ENCODE measurements around the gene HOXB7.

HOXB7 gene

DNA sequence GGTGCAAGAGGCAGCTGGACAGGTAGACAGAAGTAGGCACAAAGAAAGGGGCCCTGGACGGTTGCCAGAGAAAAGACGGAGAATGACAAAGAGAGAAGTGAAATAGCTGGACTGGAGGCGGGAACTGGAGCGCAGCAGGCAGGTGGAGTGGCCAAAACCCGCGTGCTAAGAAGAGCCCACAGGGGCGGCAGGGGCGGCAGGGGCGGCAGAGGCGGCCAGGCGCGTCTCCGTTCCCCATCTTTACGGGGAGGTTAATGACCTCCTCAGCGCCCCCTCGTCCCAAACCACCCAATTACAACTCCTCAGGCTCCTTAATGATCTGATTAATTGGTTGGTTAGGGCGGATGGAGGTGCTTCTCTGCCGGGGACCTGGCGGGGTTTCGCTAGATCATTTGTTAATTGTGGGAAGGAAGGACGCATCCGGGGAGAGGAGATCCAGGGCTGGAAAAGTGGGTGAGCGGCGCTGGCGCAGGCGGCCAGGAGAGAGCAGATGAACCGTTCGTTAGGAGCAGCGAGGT, 30.8 kb upstream of the HOXB7 start:
- peaks cover 7% of the 10 kb centered on the region for H3K4me1 Mint-ChIP-seq (ENCODE audit: low read depth)
- H3K27me3 Mint-ChIP-seq (ENCODE audit: low read depth): peaks cover 96% of the 10 kb centered on the region
- H3K36me3 Mint-ChIP-seq (ENCODE audit: low read depth): no peaks in the 10 kb centered on the region
- H3K27ac Mint-ChIP-seq: peak overlapping the region; percentile 16
- H3K4me3 Mint-ChIP-seq: no peak overlapping the region
- no peaks in the 10 kb centered on the region for H3K9me3 Mint-ChIP-seq
- no peak for DNase-seq (ENCODE audit: low spot score)

DNA sequence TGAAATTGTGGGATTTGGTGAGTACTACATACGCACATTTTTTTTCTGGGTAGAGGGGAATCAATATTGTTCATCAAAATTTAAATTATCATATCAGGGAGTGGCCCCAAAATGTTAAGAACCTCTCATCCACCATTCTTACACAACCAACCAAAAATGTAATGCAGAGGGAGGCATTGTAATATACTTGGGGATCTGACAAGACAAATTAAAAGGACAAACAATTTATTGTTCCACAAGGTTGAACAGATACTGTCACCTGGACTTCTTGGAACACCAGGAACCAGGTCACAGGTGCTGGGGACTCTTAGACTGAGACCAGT, 30.0 kb upstream of the HOXB7 start:
- no peak for DNase-seq (ENCODE audit: low spot score)
- peaks cover 98% of the 10 kb centered on the region for H3K27me3 Mint-ChIP-seq (ENCODE audit: low read depth)

DNA sequence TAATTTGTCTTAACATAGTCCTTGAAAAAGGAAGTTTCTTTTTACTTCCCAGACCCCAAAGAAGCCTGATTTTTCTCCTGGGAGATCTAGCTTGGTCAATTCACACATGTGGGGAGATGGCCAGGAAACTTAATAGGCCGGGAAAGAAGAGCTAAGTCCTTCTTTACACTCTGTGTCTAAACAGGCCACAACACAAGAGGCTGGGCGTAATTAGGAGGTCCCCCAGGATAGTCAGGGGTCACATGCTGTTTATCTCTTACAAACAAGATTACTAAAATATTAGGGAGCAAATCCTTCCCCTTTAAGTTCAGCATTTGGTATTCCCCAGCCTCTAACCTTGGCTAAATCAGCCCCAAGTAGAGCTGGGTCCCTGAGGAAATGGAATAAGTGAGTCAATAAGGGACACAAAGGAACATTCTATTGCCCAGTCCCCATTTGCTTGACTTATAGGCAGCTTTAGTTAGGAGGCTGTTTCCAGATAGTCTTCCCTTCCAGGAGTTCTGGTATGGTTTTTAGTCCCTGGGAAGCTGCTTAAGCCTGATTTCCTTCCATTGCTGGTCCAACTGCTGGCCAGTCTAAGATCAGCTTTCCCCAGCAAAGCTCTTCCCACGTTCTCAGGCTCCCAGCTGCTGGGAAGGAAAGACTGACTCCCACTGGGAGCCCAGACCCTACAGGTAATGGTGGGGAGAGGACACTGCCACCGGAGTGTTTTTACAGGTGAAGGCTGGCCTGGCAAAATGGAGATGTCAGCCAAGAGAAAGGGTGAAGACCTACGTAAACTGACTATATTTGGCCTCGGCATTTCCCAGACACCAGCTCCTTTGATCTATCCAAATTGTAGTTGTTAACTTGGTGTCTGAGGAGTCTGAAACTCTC, 29.4 kb upstream of the HOXB7 start:
- no peak for DNase-seq (ENCODE audit: low spot score)
- Mint-ChIP-seq H3K9me3 (no peaks in the 10 kb centered on the region), H3K36me3 (ENCODE audit: low read depth) (no peaks in the 10 kb centered on the region), H3K4me3 (no peak overlapping the region), H3K27ac (no peak overlapping the region), H3K4me1 (ENCODE audit: low read depth) (peaks cover 7% of the 10 kb centered on the region), H3K27me3 (ENCODE audit: low read depth) (peaks cover 98% of the 10 kb centered on the region)

More for the DNA sequence above, 30.0 kb upstream of the HOXB7 start:
- Mint-ChIP-seq H3K4me1 (ENCODE audit: low read depth) (peaks cover 7% of the 10 kb centered on the region), H3K27ac (no peak overlapping the region), H3K9me3 (no peaks in the 10 kb centered on the region), H3K4me3 (no peak overlapping the region), H3K36me3 (ENCODE audit: low read depth) (no peaks in the 10 kb centered on the region)

DNA sequence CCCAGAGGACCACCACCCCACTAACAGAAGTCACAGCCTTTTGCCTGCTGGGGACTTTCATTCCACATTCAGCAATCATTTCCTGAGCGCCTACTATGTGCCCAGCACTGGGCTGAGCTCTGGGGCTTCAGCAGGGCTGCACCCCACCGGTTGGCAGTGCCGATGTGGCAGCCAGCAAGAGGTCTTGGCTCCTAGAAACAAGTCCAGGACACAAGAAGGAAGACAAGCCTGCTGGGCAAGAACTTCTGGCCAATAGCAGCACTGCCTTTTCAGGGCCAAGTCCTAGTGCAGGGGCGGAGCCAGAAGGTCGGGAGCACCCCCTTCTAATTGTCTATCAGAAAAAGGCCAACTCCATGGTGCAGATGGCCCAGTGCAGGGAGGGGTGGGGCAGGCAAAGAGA, 28.3 kb upstream of the HOXB7 start:
- no peak overlapping the region for H3K27ac Mint-ChIP-seq
- no peaks in the 10 kb centered on the region for H3K36me3 Mint-ChIP-seq (ENCODE audit: low read depth)
- no peak for DNase-seq (ENCODE audit: low spot score)
- peaks cover 7% of the 10 kb centered on the region for H3K4me1 Mint-ChIP-seq (ENCODE audit: low read depth)
- H3K27me3 Mint-ChIP-seq (ENCODE audit: low read depth): peaks cover 98% of the 10 kb centered on the region
- H3K4me3 Mint-ChIP-seq: no peak overlapping the region
- no peaks in the 10 kb centered on the region for H3K9me3 Mint-ChIP-seq

DNA sequence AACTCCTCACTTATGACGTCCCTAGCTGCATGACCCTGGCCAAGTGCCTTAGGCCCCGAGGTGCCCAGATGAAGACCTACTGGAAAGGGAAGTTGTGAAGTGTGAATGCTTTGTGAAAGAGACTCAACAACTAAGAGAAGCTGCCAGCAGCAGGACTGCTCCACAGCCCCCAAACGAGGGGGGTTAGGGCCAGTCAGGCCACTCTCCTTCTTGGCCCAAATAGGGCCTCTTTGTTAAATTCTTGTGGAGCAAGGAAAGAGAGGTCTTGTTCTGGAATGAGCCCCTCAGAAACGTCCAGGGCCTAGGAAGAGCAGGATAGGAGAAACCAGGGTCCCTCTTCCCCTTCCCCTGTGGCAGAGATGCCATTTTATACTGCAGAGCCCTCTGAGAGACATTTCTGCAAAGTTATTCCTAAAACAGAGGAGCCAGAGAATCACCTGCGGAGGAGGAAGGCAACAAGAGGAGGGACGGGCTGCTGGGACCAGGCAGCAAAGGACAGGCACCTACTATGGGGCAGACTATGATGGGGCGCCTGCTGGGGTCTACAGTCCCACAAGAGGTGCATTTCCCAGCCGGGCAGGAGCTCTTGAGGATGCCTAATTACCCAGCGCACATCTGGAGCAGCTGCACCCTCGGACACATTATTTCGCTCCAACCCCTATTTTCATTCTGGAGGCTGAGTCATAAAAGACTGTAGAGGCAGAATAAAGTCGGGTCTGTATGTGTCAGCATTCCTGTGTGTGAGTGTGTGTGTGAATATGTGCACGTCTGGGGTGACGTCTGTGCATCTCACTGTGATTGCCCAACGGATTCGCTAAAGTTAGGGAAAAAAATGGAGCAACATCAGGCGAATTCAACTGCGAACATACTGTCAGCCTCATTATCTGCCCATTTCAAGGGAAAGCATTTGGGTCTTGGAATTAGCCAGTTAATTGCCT, 26.8 kb upstream of the HOXB7 start:
- H3K4me3 Mint-ChIP-seq: no peak overlapping the region
- H3K27ac Mint-ChIP-seq: no peak overlapping the region
- no peaks in the 10 kb centered on the region for H3K9me3 Mint-ChIP-seq
- peaks cover 96% of the 10 kb centered on the region for H3K27me3 Mint-ChIP-seq (ENCODE audit: low read depth)
- no peaks in the 10 kb centered on the region for H3K36me3 Mint-ChIP-seq (ENCODE audit: low read depth)
- H3K4me1 Mint-ChIP-seq (ENCODE audit: low read depth): peaks cover 7% of the 10 kb centered on the region
- no peak for DNase-seq (ENCODE audit: low spot score)

DNA sequence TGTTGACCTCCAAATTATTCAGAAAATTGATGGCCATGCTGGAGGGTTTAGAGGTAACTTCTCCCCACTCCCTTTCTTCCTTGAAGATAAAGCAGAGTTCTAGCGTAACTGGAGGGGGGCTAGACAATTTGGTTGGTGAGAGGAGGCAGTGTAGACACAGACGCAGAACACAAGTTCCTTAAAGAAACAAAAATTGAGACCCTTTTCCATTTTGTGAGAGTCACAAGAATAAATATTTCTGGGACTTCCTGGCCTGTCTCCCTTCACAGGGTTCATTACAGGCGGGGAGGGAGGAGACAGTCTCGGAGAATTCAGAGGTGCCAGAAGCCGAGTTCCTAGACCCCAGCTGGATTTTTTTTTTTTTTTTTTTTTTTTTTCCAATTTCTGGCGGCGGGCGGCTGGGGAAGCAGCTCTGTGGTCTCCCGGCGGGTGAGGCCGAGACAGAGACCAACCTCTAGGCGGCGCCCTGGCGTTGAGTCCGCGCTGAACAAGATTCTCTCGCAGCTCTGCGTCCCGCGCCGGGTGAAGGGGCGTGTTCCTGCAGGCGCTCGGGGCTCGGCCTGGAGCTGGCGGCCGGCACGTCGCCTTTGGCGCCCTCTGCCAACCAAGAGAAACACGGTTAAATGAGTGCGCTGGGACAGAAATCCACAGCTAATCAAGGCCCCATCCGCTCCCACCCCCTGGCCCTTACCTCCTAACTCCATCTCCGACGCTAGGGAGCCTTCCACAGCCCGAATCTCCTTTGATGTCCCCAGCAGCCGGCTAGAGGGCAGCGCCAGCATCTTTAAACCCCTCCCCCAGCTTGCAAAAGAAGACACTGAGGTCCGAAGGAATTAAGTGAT, 25.6 kb upstream of the HOXB7 start:
- Mint-ChIP-seq H3K9me3 (no peaks in the 10 kb centered on the region), H3K27ac (no peak overlapping the region), H3K36me3 (ENCODE audit: low read depth) (no peaks in the 10 kb centered on the region), H3K4me3 (no peak overlapping the region), H3K27me3 (ENCODE audit: low read depth) (peaks cover 96% of the 10 kb centered on the region), H3K4me1 (ENCODE audit: low read depth) (peaks cover 4% of the 10 kb centered on the region)
- DNase-seq (ENCODE audit: low spot score): peak; percentile 67

DNA sequence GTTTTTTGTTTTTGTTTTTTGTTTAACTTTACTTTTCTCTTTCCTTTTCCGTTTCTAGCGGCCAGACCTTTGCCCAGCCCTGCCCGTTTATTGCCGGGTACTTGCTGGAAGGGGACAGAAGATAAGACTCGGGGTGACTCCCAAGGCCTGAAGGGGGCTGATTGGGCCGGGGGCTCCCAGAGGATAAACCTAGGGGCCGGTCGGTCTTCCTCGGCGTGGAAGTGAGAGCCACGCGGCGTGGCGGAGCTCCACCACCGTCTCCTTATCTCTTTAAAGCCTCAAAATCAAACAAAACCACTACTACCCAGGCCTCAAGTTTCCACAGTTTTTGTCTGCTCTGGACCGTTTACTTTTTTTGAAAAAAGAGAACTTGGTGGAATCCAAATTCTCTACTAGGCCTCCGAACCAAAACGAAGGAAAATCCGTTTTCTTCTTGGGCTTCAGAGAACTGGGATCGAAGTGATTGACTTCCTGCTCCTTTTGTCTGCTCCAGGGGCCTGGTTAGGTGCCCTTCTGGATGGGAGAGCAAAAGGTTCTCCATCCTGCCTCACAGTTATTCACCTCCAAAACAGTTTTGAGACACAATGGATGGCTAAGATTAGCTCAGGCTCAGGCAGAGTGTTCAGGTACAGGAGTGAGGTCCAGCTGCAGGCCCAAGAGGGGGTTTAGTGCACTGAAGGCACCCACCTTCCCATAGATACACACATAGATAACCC, 23.8 kb upstream of the HOXB7 start:
- H3K27ac Mint-ChIP-seq: no peak overlapping the region
- no peaks in the 10 kb centered on the region for H3K9me3 Mint-ChIP-seq
- no peak for DNase-seq (ENCODE audit: low spot score)
- no peaks in the 10 kb centered on the region for H3K36me3 Mint-ChIP-seq (ENCODE audit: low read depth)
- peaks cover 95% of the 10 kb centered on the region for H3K27me3 Mint-ChIP-seq (ENCODE audit: low read depth)
- H3K4me1 Mint-ChIP-seq (ENCODE audit: low read depth): peaks cover 3% of the 10 kb centered on the region
- peak overlapping the region; percentile 24 for H3K4me3 Mint-ChIP-seq

DNA sequence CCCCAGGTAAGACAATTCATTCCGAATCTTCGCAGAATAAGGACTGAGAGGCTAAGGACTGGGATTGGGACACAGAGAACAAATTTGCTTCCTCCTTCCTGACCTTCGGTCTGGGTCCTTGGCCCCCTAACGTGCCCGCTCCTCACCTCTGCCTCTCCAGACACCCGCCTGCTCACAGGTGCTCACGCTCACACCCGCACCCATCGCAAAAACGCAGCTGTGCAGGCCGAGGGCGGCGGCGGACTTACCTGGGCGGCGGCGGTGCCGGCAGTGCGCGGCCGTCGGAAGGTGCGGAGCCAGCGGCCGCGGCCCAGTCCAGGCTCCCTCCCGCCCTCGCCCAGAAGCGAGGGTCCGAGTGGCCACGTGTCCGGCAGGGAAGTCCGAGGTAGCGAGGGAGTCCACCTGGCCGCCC, 22.5 kb upstream of the HOXB7 start:
- H3K36me3 Mint-ChIP-seq (ENCODE audit: low read depth): no peaks in the 10 kb centered on the region
- no peak for DNase-seq (ENCODE audit: low spot score)
- H3K27ac Mint-ChIP-seq: no peak overlapping the region
- peaks cover 3% of the 10 kb centered on the region for H3K4me1 Mint-ChIP-seq (ENCODE audit: low read depth)
- H3K27me3 Mint-ChIP-seq (ENCODE audit: low read depth): peaks cover 97% of the 10 kb centered on the region
- no peaks in the 10 kb centered on the region for H3K9me3 Mint-ChIP-seq
- no peak overlapping the region for H3K4me3 Mint-ChIP-seq

DNA sequence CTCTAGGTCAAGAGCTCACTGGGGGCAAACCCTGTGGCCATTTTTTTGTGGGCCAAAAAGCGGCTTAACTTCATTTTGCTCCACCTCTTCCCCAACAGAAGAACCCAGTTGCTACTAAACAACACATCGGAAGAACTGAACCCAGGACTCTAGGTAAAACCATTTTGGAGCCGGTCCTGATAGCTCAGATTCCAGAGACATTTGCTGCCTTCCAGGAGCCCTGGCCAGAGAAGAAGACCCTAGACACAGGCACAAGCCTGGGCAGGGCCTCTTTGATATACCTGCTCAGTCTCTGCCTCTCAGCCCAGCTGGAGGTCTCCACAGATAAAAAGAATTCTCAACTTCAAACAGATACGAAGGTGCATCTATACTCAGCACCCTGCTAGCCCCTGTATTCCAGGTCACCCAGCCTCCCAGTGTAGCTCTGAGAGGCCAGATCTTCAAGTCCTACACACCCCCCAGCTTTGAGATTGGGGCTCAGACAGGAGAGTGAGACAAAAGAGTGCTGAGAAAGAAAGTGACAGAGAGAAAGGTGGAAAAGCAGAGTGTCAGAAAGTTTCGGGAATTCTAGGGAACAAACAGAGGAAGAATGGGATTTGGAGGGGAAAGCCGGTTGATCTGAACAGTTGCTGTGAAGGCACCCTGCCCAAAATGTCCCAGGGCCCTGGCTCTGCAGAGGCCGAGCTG, 21.9 kb upstream of the HOXB7 start:
- H3K27me3 Mint-ChIP-seq (ENCODE audit: low read depth): peaks cover 97% of the 10 kb centered on the region
- H3K4me3 Mint-ChIP-seq: peak overlapping the region; percentile 27
- peaks cover 3% of the 10 kb centered on the region for H3K4me1 Mint-ChIP-seq (ENCODE audit: low read depth)
- no peaks in the 10 kb centered on the region for H3K9me3 Mint-ChIP-seq
- H3K36me3 Mint-ChIP-seq (ENCODE audit: low read depth): no peaks in the 10 kb centered on the region
- peak overlapping the region; percentile 32 for H3K27ac Mint-ChIP-seq
- no peak for DNase-seq (ENCODE audit: low spot score)

DNA sequence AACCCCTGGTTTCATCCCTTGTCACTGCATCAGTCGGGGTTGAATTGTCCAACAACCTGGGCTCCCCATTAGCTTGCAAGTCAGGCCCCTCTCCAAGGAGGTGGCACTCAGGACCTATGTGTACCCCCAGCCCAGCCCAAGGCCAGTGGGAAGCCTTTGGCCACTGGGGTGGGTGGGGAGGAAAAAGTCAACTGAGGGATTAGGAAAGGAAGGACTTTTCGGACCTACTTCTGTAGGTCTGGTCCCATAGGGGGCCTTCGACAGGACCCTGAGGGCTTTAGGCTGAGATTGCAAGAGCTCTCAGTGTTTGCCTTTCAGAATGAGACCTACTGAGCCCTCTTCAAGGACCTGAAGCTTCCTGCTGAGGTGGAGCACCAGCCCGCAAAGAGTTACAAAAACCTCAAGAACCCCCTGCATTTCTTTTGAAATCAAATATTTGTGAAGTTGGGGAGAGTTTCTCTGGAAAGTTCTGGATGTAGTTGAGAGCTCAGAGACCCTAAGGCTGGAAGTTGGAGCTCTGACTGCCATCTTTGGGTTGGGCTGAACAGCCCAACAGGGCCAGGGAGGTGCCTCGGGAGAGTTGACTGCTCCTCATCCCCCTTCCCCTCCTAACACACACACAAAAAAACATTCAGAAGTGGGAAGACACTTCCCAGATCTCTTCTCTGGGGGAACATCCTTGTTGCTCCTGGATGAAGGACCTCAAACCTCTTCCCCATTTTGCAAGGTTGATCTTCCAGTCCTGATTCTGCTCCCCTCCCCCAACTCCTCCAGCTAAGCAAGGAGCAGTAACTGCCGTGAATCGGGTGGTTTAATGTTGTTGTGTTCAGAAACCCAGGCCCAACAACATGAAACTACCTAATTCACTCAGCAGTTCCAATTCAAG, 21.1 kb upstream of the HOXB7 start:
- peaks cover 97% of the 10 kb centered on the region for H3K27me3 Mint-ChIP-seq (ENCODE audit: low read depth)
- H3K27ac Mint-ChIP-seq: no peak overlapping the region
- no peak overlapping the region for H3K4me3 Mint-ChIP-seq

DNA sequence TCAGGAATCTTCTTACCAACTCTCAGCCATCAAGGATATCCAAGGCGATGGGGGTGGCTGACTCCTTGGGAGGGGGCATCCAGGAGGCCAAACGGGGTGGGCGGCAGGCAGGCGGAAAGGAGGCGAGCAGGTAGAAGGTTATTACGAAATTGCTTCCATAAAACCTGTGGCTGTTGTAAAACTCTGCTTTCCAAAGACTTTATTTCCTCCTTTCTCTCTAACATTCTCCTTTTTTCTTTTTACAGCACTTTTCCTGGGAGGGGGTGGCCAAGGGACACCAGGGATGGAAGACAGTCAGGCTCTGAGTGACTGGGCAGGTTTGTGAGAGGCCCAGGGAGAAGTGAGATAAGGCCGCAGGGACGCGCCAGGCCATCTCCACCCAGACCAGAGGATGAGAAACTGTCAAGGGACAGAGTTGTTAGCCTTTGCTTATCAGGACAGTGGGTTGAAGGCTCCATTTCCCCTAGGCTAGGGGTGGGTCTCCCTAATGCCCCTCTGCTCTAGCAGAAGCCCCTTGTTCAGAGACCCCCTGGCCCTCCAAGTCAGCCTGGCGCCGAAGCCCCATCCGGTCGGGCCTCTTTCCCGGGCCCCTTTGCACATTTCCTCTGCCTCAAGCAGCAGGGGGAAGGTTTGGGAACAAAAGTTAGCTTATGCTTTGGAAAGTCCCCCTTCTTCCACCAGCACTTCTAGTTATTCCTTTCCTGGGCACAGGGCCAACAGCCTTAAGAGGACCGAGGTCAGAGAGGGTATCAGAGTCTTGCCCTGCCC, 20.3 kb upstream of the HOXB7 start:
- Mint-ChIP-seq H3K27me3 (ENCODE audit: low read depth) (peaks cover 96% of the 10 kb centered on the region), H3K4me1 (ENCODE audit: low read depth) (peaks cover 2% of the 10 kb centered on the region), H3K9me3 (no peaks in the 10 kb centered on the region), H3K4me3 (no peak overlapping the region), H3K36me3 (ENCODE audit: low read depth) (no peaks in the 10 kb centered on the region), H3K27ac (no peak overlapping the region)
- no peak for DNase-seq (ENCODE audit: low spot score)

More for the DNA sequence above, 21.1 kb upstream of the HOXB7 start:
- Mint-ChIP-seq H3K36me3 (ENCODE audit: low read depth) (no peaks in the 10 kb centered on the region), H3K9me3 (no peaks in the 10 kb centered on the region), H3K4me1 (ENCODE audit: low read depth) (peaks cover 3% of the 10 kb centered on the region)
- DNase-seq (ENCODE audit: low spot score): no peak
